HG03060 (cell line): ENCODE data around the gene C3.
"Not testable (repeated sequence)": the region's sequence is repeated elsewhere in the genome, so short reads cannot be mapped to it uniquely, and the experiment has no call there.

Source experiments
- ATAC-seq: cut with Tn5 transposase; IDR thresholded peaks from one replicate; pipeline ENCODE4 v1.9.1; 2021; ENCODE audit warnings: low read depth, moderate number of reproducible peaks; ENCODE audit not compliant: unreplicated experiment

C3 gene

DNA sequence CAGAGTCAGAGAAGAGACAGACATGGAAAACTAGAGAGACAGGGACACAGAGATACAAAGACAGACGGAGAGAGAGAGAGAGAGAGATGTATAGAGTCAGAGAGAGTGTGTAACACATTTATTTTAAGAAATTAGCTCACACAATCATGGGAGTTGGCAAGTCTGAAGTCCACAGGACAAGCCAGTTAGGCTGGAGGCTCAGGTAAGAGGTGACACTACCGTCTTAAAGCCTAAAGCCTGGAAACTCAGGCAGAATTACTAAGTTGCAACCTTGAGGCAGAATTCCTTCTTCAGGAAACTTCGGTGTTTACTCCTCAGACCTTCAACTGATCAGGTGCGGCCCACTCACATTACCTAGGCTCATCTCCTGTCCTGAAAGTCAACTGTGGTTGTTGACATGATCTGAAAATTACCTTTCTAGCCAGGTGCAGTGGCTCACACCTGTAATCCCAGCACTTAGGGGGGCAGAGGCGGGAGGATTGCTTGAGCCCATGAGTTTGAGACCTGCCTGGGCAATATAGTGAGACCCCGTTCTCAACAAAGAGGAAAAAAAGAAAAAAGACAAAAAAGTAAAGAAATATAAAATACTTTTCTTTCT is 47.7 kb downstream of the C3 start:
- ATAC-seq: no peak

DNA sequence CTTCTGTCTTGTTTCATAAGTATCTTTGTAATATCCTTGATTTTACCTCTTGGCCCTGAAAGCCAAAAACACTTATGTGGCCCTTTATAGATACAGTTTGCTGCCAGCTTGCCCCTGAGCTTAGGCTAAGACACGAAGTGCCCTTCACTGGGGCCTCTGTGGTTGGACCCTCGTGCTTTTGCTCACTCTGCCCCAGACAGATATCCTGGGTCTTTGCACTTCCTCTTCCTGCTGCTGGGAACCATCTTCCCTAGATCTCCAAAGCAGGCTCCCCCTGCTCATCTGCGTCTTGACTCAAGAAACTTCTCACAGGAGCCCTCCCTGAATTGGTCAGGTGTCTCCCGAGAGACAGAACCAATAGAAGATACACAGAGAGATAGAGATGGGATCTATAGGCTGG is 48.5 kb downstream of the C3 start:
- ATAC-seq: no peak

DNA sequence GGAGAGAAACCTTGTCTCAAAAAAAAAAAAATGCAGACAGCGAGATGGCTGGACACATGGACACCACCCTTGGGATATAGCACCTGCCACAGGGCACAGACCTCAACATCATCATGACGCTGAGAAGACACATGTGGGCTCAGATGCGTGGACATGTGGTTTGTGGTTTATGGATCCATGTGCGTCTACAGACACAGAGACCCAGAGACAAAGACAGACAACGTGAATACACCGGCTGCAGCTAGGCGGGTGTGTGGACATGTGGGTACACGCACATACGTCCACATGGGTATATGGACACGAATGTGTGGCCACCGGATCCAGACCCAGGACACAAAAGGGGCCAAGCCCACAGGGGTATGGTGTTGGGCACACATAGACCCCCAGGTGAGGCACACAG is 51.8 kb downstream of the C3 start:
- no peak for ATAC-seq

DNA sequence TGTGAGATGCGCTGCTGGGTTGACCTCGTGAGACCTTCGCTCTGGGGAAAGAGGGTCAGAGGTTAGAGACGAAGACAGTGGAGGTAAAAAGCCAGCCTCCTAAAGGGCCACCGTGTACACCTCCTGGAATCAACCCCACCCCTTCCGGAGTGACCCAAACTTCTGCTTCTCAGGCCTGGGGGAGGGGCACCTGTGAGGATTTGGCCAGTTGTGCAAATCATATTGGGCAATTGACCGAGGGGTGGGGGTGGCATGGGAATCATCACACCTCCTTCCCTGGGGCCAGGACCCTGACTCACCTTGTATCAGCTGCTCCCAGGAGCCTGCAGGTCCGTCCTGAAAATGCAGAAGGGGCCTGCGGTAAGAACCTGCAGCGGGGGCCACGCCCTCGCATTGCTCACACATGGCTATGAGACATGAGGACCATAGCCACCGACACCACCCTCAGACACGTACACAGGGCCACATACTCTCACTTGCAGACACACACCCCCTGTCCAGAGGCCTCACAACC is 53.3 kb downstream of the C3 start:
- no peak for ATAC-seq

DNA sequence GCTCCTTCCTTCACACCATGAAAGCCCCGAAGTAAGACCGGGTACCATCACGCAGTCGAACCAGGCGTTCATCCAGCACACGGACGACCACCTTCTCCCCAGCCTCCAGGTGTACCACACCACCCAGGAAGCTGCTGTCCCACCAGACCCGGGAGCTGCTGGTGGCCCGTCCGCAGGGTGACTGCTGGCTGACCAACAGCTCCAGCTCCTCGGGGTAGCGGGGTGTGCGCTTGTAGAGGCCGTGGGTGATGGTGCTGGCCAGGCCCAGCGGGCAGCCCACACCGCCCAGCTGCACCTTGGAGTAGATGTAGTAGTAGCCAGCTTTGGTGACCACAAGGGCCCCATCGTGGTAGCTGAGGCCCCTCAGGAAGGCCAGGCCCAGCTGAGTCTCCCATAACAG is 55.5 kb downstream of the C3 start:
- ATAC-seq: no peak

DNA sequence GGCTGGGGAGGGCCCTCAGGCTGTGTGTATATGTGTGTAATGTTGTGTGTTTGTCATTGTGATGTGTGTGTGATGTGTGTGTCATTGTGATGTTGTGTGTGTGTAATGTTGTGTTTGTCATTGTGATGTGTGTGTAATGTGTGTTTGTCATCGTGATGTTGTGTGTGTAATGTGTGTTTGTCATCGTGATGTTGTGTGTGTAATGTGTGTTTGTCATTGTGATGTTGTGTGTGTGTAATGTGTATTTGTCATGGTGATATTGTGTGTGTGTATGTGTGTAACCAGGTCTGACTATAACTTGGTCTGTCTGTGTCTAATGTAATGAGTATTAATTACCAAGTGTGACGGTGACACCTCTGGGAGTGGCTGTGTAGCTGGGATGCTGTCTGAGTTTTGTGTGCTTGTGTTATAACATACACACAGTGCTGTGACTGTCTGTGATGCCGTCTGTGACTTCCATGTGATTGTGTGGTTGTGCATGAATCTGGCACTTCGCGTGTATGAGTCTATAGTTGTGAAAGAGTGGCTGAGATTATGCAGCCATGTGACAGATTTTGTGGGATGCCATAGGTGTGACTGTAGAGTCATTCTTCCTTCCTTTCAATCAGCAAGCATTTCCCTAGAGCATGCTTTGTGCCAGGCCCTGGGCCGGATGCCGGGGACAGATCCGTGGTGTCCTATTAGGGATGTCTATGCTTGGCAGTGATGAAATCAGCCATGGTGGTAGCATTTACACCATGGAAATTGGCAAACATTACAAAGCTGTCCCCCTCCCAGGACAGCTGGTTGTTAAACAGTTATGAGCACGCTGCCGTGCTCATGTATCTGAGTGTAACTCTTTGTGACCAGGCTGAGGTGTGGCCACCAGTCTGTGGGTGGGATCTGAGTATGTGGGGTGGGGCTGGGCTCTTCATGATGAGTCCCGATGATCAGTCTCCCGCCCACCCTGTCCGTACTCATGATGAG is 56.9 kb downstream of the C3 start:
- no peak for ATAC-seq

DNA sequence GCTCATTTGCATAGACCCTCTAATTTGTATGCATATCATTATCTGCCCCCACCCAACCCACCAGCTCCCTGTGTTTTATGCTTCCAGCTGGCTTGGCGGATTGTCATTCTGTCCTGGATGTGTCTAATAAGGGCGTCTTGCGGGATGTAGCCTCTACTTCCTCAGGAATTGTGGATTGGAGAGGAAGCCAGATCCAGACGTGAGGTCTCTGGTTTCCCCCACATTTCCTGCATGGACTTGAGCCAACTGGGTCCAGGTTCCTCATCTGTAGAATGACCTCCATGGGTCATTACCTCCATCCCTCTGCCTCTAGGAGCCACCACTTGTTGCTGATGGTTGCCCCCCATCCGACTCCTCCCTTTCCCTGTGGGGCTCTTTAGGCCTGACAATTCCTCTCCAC is 57.7 kb downstream of the C3 start:
- ATAC-seq: no peak

DNA sequence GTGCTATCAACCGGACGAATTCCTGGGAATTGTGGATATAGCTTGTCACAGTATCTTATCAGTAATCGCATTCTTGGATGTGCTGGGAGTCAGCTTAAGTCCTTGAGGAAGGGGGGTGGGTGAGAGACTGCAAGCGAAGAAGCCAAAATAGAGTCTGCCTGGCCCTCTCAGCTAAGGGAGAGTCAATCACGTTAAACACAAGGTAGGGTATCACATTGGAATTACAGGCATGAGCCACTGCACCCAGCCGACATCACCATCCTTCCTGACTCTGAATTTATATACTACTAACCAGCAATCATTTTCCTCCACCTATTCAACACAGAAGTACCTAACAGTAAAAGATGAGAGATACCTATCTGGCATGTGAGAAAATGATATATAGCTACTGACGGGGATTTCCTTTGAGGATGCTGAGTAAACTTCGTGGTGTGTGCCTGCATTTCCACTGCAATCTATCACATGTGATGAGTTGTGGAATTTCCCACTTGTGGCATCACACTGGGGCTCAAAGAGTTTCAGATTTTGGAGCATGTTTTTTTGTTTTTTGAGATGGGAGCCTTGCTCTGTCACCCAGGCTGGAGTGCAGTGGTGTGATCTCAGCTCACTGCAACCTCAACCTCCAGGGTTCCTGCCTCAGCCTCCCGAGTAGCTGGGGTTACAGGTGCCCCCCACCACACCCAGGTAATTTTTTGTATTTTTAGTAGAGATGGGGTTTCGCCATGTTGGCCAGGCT is 58.8 kb downstream of the C3 start:
- not testable (repeated sequence) for ATAC-seq

DNA sequence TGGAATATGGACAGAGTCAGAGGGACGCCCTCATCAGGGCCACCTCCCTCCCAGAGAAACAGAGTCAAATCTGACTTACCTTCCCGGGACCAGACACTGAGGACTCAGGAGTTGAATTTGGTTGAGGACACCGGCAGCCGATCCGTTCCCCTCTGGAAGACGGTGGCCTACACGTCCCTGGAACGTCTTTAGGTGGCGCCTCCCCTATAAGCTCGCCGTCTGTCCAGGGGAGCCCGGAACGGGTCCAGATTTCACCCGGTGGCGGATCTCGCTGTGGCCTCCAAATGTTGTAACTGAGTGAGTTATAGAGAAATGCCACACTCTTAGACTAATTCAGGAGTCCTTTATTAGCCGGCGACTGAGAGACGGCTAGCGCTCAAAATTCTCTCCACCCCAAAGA is 59.5 kb downstream of the C3 start:
- ATAC-seq: no peak

DNA sequence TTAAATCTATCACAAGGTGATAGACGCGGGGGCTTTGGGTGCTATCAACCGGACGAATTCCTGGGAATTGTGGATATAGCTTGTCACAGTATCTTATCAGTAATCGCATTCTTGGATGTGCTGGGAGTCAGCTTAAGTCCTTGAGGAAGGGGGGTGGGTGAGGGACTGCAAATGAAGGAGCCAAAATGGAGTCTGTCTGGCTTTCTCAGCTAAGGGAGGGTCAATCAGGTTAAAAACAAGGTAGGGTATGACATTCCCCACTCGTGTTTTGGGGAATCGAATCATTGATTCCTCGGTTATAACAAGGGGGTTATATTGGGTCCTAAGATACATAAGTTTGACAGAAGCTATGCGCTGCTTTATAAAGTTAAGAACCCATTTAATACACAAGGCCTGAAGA is 64.1 kb downstream of the C3 start:
- not testable (repeated sequence) for ATAC-seq

DNA sequence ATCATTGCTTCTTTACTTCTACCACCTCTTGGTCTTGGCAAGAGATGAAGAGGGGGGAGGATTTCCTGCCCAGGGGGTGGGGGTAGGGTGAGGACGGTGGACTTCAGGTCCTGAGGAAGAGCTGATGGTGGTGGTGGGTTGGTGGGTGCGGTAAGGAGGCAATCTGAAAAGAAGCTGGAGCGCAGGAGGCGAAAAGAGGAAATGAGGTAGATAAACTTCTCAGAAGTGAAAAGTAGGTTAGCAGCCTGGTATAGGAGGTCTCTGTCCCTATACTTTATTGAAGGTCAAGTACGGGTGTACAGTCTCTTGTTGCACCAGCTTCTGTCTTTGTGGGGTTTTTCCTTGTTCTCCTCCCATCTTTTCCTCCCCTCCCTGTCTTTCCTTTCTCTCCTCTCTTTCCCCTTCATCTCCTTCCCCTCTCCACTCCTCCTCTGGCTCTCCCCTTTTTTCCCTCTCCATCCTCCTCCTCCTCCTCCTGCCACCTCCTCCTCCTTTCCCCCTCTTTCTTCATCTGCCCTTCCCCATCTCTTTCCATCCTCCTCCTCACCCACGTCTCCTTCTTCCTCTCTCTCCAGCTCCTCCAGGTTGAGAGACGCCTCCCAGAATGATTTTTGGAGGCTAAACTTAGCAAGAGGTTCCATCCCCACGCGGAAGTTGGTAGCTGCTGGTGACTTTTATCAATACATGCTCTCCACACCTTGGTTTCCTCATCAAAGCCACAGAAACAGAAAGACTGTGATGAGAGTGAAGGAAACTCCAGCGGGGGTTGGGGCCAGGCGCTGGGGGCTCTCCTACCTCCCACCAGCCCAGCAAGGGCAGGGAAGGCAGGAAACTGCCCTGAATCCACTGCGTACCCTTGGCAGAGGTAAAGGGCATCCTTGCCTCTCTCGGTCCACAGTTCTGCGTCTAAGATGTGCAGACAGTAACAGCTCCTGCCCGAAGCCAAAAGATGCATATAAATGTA is 65.8 kb downstream of the C3 start:
- no peak for ATAC-seq

DNA sequence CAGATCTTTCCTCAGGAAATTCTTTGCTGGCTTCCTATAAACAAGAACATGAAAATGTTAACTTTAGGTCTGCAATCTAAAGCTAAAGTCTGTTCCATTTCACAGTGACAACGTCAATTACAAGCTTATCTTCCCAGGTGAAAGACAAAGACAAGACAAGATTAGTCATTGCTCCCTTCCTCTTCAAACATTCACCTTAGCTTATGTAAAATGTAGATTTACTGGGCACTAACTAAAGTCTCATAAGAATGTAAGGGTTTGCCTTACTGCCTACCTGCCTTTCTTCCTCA is 67.7 kb downstream of the C3 start:
- no peak for ATAC-seq

DNA sequence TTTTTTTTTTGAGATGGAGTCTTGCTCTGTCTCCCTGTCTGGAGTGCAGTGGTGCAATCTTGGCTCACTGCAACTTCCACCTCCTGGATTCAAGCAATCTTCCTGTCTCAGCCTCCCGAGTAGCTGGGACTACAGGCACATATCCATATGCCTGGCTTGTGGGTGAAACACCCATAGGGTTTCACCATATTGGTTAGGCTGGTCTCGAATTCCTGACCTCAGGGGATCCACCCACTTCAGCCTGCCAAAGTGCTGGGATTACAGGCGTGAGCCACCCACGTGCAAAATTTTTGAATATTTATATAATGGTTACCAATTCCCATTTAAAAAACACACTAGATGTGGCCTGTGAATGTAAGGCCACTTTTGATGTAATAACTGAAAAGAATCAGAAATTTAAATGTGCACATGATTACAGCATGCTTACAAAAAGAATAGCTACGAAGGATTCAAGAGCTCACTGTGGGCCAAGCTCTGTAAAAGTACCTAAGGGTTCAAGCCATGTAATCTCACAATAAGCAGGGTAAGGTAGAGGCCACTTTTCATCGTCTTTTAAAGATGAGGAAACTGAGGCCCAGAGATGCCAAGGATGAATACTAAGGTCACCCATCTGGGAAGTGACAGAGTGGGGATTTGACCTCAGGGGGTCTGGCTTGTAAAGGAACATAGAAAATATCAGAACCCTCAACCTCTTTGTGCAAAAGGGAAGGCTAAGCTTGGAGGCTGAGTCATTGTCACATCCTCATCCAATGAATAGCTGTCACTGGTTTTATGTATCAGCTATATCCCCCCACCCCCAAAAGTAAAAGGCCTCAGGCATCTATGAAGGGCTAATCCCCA is 68.3 kb downstream of the C3 start:
- ATAC-seq: no peak

DNA sequence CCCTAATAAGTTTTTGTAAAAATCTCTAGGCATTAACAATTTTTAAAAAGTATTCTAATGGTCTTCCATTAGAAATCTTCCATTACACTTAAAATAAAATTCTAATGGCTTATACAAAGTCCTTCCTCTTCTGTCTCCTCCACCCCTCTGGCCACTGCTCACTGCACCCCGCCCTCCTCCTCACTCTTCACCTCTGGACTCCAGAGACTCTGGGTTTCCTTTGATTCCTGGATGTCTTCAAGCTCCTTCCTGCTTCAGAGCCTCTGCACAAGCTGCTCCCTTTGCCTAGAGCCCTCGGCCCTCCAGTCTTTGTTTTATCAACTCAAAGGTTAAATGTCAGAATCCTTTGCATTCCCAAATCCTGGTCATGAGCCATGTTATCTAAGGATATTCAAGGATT is 71.3 kb downstream of the C3 start:
- no peak for ATAC-seq

DNA sequence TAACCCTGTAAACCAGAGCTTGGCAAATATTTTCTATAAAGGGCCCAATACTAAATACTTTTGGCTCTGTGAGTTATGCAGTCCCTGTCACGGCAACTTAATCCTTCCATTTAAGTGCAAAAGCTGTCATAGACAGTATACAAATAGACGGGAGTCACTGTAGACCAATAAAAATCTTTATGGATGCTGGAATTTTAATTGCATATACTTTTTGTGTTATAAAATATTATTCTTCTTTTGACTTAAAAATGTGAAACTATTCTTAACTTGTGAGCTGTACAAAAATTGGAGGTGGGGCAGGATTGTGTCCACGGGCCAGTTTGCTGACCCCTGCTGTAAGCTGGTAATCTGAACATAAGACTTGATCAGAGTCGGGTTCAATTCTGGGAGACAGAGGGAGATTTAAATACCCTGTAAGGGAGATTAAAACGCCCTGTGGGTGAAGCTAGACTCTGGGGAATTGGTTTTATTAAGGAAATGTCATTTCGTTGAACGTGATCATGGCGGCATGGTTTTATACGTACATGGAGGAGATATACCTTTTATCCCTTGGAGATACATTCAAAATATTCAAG is 72.2 kb downstream of the C3 start:
- no peak for ATAC-seq

DNA sequence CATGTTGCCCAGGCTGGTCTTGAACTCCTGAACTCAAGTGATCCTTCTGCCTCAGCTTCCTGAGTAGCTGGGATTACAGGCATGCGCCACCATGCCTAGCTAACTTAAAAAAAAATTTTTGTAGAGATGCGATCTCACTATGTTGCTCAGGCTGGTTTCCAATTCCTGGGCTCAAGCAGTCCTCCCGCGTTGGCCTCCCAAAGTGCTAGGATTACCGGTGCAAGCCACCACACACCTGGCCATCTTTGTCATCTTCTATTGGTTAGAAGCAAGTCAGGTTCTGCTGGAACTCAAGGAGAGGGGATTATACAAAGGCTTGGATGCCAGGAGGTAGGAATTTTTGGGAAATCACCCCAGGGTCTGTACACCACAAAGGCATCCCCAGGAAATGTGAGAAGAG is 75.7 kb downstream of the C3 start:
- ATAC-seq: no peak

DNA sequence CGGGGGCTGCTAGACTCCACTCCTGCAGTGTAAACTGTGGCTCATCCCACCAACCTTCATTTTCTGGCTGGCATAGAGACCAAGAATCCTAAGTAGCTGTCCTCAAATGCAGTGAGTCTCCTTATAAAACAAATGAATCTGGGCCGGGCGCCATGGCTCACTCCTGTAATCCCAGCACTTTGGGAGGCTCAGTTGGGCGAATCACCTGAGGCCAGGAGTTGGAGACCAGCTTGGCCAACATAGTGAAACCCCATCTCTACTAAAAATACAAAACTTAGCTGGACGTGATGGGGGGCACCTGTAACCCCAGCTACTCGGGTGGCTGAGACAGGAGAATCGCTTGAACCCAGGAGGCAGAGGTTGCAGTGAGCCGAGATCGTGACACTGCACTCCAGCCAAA is 80.1 kb downstream of the C3 start:
- not testable (repeated sequence) for ATAC-seq

DNA sequence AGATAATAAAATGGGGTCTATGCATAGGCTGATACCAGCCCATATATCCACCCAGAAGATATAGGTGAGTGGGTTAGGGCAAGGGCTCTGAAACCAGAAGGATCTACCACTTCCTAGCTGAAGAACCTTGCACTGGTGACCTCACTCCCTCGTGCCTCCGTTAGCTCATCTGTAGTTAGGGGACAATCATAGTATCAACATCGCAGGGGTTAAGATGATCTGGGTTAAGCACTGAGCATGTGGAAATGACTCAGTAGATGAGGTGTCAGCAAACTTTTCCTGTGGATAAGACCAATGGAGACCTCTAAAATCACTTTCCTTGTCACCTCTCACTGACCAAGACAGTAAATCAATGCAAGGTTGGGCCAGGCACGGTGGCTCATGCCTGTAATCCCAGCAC is 81.0 kb downstream of the C3 start:
- no peak for ATAC-seq

DNA sequence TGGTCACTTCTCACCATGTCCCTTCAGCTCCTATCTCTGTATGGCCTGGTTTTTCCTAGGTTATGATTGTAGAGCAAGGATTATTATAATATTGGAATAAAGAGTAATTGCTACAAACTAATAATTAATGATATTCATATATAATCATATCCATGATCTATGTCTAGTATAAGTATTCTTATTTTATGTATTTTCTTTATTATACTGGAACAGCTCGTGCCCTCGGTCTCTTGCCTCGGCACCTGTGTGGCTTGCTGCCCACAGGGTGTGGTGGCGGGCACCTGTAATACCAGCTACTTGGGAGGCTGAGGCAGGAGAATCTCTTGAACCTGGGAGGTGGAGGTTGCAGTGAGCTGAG is 87.0 kb downstream of the C3 start:
- ATAC-seq: not testable (repeated sequence)
